Stimulated activated CD8-positive, alpha-beta memory T cell treated with anti-CD3 and anti-CD28 coated beads, Interleukin-12 subunit alpha, Interleukin-12 subunit beta, amount 100 ng/mL, for 24 hours (primary cell): ENCODE data around the gene TTC23.

Experiments used
- DNase-seq: peaks from one replicate; pipeline ENCODE4 v3.0.0-alpha.2; 2020; ENCODE audit errors: extremely low read depth

TTC23 gene

GRCh38 chr15:99139276-99139675, 110.1 kb downstream of the TTC23 start:
- no peak for DNase-seq

GRCh38 chr15:99138491-99138982, 110.8 kb downstream of the TTC23 start:
- no peak for DNase-seq

- DNase-seq: no peak
These were observed 111.5 kb downstream of the TTC23 start for GRCh38 chr15:99137877-99138276.

- no peak for DNase-seq
These were observed 112.3 kb downstream of the TTC23 start for GRCh38 chr15:99137111-99137546.

- no peak for DNase-seq
These were observed 114.2 kb downstream of the TTC23 start for GRCh38 chr15:99135194-99135593.

GRCh38 chr15:99134317-99134821, 115.0 kb downstream of the TTC23 start:
- no peak for DNase-seq

- DNase-seq: no peak
These were observed 116.6 kb downstream of the TTC23 start for GRCh38 chr15:99132634-99133287.

- DNase-seq: no peak
These were observed 117.3 kb downstream of the TTC23 start for GRCh38 chr15:99132122-99132521.

- no peak for DNase-seq
These were observed 117.8 kb downstream of the TTC23 start for GRCh38 chr15:99131441-99132023.

- no peak for DNase-seq
These were observed 118.5 kb downstream of the TTC23 start for GRCh38 chr15:99130765-99131440.

- no peak for DNase-seq
These were observed 119.1 kb downstream of the TTC23 start for GRCh38 chr15:99130314-99130713.

GRCh38 chr15:99129644-99130043, 119.7 kb downstream of the TTC23 start:
- no peak for DNase-seq

- DNase-seq: no peak
These were observed 121.0 kb downstream of the TTC23 start for GRCh38 chr15:99128411-99128810.

GRCh38 chr15:99127773-99128172, 121.6 kb downstream of the TTC23 start:
- no peak for DNase-seq

- no peak for DNase-seq
These were observed 122.5 kb downstream of the TTC23 start for GRCh38 chr15:99126930-99127329.

- no peak for DNase-seq
These were observed 123.2 kb downstream of the TTC23 start for GRCh38 chr15:99126131-99126588.

- no peak for DNase-seq
These were observed 124.1 kb downstream of the TTC23 start for GRCh38 chr15:99125061-99125891.

- DNase-seq: no peak
These were observed 124.7 kb downstream of the TTC23 start for GRCh38 chr15:99124641-99125040.

GRCh38 chr15:99123713-99124451, 125.5 kb downstream of the TTC23 start:
- no peak for DNase-seq

GRCh38 chr15:99122831-99123712, 126.3 kb downstream of the TTC23 start:
- no peak for DNase-seq
